Measurements from ENCODE around the gene LIF.

- TF ChIP-seq REST (IDR thresholded peaks at IDR 0.05; ENCODE audit: insufficient read depth in 1 of 2, low read depth in 2 of 2, low read length in 1 of 2) = no peak
- TF ChIP-seq POLR2AphosphoS5 (IDR thresholded peaks at IDR 0.05; ENCODE audit: low read depth, low read length) = no peak
- no peak for TF ChIP-seq SIN3A (IDR thresholded peaks at IDR 0.05; ENCODE audit: borderline replicate concordance, insufficient read depth, low read depth, low read length)
These were observed 53.4 kb downstream of the LIF start for GRCh38 chr22:30193031-30193775.

All from Panc1 (cell line).